GM18867 (cell line): Measurements from ENCODE around the gene CST3.
"Not testable (repeated sequence)": the region's sequence is repeated elsewhere in the genome, so short reads cannot be mapped to it uniquely, and the experiment has no call there.

ENCODE experiments used
- ATAC-seq: cut with Tn5 transposase; IDR thresholded peaks from one replicate; pipeline ENCODE4 v1.9.1; 2021; ENCODE audit warnings: mild to moderate bottlenecking, moderate library complexity; ENCODE audit not compliant: unreplicated experiment

The CST3 gene

DNA sequence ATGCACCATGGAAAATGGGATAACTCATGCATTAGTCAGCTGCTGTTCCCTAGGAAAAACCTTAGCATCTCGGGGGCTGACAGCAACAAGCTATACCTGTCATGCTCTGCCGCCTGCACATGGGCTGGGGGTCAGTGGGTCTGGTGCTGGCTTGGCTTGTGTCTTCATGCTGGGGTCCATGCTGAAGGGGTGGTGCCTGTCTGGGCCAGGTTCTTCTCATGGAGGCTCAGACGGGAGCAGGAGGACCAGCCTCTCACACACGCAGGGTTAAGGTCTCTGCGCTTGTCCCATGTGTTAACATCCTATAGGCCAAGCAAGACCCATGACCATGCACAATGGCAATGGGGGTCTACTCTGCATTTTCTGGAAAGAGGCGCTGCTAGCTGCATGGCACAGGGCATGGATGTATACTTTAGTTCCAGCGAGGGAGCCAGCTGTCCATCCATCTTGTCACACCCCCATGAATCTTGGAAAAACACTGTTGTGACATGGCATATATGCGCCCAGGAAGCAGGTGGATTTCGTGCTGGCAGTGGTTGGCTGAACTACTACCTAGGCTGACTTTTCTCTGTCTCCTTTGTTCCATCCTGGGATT is 24.6 kb upstream of the CST3 start:
- ATAC-seq, result no peak

DNA sequence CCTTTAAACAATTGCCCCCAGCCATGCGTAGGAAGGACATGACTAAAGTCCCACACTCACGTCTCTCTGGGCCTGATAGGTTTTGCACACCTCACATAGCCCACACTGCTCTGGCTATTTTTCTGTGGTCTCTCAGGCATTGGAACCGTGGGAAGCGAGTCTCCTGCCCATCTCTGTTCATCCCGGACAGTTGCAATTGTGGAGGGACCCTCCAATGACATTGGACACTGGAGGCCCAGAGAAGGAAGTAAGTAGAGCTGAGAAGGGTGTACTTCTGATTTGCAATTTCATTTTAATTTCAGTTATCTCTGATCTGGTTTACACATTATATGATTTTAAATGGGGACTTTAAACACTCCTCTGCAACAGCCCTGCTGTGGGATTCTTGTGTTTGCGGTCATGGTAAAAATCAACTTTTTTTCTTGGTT is 23.3 kb upstream of the CST3 start:
- no peak for ATAC-seq

DNA sequence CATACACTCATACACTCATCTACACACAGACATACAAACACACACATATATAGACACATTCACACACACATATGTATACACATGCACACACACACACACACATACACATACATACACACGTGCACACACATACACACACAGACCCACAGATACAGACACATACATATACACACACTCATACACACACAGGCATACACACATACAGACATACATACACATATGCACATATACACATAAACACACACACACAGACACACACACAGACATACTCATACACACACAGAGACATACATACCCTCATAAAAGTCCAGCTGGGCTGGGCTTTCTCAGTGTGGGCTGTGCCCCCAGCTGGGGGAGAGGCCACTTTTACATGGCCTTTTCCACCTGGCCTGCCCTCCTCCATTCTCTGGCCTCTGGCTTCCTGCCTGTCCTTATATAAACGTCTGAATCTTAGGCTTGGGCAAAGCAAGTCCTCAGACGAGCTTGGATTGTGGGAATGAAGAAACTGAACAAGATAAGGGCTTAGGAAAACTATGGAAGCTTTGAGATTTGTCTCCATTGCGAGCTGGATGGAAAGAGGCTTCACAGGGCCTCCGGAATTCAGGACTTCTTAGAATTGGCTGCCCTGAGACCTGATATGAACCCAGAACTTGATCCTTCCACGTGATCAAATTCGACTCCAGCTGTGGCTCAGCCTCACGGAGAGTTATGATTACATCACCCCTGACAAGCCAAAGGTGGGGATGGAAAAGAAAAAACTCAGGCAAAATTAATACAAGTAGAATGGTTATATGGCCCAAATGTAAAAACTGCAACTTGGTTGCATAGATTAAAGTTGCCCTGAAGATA is 22.5 kb upstream of the CST3 start:
- ATAC-seq, result no peak

DNA sequence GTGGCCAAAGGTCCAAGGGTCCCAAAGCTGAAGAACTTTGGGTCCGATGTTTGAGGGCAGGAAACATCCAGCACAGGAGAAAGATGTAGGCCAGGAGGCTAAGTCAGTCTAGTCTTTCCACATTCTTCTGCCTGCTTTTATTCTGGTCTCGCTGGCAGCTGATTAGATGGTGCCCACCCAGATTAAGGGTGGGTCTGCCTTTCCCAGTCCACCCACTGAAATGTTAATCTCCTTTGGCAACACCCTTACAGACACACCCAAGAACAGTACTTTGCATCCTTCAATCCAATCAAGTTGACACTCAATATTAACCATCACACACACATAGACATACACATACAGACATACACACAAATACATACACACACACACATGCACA is 21.8 kb upstream of the CST3 start:
- not testable (repeated sequence) for ATAC-seq

DNA sequence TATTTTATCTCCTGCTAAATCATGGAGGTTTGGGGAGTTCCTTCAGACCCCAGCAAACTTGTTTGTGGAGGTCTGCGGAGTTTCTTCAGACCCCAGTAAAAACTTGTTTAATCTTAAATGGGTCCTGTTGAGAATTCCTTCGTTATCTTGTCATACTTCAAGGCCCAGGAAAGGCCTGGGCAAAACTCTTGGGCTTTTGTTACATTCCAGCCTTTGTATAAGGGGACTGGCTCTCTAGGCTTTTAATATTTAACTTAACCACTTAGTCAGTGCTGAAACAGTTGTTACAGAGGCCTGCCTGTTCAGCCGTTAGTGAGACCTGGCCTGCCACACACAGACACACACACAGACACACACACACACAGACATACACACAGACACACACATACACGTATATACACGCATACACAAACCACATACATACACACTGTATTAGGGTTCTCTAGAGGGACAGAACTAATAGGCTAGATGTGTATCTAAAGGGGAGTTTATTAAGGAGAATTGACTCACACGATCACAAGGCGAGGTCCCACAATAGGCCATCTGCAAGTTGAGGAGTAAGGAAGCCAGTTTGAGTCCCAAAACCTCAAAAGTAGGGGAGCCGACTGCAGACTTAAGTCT is 21.3 kb upstream of the CST3 start:
- no peak for ATAC-seq

DNA sequence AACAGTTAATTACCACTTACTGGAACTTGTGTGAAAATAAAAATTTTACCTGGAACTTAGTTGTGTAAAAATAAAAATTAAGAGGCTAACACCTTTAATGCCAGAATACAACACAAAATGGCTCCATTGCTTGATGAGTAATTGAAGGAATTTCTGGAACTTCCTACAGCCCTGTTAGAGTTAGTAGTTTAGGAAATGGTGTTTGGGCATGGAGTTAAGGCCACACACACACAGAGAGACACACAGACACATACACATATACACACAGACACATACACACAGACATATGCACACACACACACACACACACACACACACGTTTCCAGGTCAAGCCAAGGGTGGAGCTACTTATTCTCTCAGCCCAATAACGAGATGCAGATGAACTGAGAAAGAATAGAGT is 20.6 kb upstream of the CST3 start:
- ATAC-seq, result no peak

DNA sequence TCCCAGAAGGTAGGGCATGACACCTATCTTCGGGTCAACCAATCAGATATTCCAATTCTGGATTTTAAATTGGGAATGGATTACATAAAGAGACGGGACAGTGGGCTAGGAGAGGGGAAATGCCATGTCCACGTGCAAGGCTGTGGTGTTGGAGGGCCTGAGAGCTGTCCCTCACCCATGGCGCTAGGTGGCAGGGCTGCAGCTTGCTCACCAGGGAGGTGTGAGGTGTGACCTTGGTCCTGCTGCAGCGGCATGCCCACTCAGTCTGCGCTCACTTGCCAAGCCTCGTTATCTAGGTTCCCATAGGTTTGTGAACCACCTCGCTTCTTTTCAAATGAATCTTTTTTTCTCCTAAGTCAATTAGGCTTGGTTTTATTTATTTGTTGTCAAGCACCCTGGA is 19.4 kb upstream of the CST3 start:
- ATAC-seq, result no peak

DNA sequence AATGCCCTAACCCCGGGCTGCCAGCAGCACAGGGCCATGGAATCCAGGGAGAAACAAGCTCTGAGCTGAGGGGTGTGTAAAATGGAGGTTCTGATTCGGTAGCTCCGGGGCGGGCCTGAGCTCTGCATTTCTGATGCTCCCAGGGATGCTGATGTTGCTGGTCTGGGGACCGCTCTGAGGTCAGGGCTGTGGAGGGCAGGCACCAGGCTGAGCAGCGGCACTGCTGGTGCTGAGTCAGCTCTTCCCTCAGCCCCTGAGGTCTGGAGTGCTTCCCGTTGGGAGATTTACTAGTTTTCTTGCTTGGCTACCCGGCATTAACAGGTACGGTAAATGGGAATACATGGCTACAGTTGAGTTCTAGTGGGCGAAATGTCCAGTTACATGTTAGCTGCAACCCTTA is 18.6 kb upstream of the CST3 start:
- ATAC-seq, result no peak

DNA sequence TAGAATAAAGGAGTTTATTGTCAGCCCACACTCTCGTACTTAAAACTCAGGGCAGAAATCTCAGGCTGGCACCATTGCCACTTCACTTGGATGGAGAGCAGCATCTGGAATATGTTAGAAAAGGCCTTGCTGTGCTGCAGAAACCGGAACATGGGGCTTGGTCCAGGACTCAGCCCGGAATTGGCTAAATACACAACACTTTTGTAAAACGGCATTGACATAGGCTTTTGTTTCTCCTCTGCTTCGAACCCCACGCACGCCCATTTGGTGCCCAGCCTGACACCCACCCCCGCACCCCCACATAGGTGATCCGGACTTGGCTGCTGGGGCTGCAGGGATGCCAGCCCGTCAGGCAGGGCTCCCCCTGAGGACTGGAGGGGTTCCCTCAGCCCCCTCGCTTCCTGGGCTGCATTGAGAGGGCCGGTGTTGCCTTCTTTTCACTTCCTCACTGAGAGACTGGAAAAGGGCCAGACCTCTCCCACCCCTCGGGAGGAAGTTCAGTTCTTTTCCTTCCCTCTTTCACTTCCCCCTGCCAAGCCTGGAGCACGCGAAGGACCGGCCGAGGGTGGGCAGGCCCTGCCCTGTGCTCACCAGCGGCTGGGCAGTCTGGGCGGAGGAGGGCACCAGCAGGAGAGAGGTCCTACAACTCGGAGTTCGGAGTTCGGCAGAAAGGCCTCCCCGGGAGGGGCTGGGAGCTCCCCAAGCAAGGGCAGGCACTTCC is 17.9 kb upstream of the CST3 start:
- ATAC-seq, result no peak

DNA sequence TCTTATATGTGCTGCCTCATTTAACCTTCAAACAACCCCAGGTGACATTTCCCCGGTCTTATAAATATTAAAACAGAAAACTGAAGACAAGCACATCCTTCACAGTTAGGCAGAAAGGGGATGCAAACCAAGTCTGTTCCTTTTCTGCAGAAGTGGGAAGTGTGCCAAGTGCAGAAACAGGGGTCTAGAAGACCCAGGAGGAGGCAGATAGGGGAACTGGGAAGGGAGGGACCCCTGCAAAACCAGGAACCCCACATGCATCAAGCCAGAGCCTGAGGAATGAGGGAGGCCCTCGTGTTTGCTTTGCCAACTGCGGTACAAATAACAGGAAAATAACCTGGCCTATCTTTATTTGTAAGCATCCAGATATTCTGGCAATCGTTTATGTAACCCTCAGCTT is 17.0 kb upstream of the CST3 start:
- no peak for ATAC-seq

DNA sequence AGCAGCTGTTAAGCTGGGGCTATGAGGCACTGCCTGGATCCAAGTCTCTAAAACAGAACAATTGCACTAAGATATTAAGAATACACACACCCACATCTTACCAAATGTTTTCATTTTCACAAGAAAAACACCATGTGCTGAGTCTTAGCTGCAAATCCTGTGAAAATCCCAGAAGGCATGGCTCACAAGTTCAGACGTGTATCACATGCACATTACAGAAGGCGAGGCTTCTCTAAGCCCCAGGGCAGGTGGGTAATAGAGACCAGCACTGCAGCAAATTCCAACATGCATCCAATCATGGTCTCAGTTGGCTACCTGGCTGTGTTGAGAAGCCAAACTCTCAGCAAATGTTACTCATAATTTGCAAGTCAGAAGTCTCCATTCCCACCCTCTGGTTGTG is 16.2 kb upstream of the CST3 start:
- no peak for ATAC-seq

DNA sequence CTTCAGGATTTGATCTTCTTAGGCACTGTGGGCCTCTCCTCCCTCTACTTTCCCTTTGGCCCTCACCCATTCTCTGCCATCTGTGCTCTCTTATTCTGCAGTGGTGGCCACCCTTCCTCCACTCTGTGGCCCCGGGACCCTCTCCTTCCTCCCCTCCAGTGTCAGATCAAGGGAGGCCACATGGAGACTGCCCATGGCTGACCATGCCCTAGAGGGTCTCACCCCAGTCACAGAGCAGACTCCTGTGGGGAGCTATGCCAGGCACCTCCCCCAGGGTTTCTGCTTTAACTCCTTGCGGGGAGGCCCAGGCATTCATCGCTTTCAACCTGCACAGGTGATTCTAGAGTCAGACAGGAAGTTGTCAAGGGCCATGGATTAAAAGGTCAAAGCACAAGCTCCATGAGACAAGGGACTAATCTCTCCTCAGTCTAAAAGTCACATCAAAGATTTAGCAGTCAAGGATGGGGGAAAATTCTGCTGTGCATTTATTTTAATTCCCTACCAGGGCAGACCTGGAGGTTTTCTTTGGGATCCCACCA is 15.7 kb upstream of the CST3 start:
- ATAC-seq, result no peak

DNA sequence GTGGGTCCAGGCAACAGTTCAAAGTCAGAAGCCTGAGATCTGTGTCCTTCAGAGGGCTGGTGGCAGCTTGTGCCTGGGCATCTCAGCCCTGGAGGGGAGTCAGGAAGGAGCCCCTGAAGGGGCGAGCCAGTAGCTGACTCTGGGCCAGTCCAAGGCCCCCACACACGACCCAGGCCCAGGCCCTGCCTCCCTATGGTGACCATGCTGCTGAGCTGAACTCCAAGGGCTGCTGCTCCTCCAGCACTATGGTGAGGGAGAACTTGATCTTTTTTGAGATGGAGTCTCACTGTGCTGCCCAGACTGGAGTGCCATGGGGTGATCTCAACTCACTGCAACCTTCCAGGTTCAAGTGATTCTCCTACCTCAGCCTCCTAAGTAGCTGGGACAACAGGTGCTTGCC is 15.2 kb upstream of the CST3 start:
- no peak for ATAC-seq

DNA sequence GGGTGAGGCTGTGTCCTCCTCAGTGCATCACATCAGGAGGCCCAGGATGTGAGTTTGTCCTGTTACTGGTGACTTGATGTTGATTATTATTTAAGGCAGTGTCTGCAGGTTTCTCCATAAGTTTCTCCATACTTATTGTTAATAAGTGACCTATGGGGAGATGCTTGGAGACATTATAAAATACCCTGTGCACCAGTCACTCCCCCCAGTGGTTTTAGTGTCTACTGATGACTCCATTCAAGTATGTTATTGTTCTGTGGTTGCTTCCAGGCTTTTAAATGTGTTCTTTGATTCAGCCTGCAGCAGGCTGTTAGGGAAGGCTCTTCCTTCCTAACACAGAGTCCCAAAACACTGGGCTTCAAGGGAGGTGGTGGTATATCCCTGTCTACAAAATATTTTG is 14.6 kb upstream of the CST3 start:
- ATAC-seq, result no peak

DNA sequence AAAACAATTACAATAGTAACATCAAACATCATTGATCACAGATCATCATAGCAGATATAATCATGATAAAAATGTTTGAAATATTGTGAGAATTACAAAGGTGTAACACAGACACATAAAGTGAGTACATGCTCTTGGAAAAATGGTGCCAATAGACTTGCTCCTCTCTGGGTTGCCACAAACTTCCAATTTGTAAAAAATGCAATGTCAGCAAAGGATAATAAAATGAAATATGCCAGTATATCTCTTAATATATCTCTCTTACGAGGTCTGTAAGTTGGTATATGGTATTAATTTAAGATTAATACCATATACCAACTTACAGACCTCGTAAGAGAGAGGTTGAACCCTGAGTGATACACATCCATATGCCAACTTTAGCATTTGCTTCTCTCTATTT is 13.4 kb upstream of the CST3 start:
- no peak for ATAC-seq

DNA sequence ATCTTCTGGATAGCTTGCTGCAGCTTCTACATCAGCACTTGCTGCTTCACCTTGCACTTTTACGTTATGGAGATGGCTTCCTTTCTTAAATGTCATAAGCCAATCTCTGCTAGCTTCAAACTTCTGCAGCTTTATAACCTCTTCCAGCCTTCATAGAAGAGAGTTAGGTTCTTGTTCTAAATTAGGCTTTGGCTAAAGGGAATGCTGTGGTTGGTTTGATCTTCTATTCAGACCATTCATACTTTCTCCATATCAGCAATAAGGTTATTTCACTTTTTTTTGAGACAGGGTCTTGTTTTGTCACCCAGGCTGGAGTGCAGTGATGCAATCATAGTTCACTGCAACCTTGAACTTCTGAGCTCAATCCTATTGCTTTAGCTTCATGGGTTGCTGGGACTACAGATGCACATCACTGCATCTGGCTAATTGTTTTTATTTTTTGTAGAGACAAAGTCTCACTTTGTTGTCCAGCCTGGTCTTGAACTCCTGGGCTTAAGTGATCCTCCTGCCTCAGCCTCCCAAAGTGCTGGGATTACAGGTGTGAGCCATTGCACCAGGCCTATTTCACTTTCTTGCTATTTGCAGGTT is 12.2 kb upstream of the CST3 start:
- no peak for ATAC-seq

DNA sequence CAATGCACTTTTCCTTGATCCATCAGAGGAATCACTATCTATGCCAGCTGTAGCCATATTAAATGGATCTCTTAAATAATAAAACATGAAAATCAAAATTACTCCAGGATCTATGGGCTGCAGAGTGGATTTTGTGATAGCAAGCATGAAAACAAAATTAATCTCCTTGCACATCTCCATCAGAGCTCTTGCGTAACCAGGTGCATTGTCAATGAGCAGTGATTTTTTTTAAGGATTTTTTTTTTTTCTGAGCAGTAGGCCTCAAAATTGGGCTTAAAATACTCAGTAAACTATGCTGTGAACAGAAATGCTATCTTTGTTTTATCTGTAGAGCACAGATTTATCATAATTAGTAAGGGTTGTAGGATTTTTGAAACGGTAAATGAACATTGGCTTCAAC is 11.5 kb upstream of the CST3 start:
- no peak for ATAC-seq

DNA sequence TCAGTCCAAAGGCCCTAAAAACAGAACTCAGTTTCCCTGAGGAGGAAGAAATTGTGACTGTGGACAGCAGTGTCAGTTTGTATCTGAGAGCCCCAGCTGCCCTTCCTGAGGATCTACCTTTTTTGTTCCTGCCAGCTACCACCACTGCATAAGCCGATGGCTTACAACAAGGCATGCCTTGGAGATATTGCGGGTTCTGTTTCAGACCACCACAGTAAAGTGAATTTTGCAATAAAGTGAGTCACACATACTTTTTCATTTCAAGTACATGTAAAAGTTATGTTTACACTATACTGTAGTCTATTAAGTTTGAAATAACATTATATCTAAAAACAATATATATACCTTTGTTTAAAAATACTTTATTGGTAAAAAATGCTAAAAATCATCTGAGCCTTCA is 9.6 kb upstream of the CST3 start:
- ATAC-seq, result no peak

DNA sequence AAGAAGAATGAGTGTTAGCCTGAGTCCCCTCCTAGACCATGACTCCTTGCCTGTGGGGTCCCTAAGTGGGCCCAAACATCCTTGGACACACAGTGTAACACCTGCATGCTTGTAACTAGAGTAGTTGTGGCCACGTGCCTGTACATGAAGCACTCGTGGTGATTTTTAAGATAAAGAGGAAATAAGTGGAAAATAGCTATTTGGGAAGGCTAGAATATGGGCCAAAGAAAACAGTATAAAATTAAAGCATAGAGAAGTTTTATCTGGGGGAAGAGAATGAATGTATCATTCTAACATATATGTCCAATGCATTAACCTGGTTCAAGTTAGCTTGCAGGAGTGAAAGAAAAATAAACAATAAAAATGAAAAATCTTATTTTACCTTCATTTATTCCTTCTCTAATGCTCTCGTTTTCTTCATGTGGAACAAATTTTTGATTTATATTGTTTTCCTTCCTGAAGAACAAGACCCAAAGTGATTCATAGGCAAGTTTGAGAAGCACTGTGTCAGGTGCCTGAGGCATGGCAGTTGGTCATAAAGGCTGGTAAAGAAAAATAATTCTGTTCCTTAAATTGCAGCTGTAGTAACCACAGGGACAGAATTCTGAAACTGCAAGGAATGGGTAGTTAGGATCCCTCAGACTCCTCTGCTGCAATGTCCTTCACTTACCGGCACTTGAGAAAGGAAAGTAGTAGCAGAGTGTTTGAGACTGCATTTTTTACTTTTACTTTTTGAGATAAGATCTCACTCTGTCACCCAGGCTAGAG is 8.5 kb upstream of the CST3 start:
- ATAC-seq, result no peak

DNA sequence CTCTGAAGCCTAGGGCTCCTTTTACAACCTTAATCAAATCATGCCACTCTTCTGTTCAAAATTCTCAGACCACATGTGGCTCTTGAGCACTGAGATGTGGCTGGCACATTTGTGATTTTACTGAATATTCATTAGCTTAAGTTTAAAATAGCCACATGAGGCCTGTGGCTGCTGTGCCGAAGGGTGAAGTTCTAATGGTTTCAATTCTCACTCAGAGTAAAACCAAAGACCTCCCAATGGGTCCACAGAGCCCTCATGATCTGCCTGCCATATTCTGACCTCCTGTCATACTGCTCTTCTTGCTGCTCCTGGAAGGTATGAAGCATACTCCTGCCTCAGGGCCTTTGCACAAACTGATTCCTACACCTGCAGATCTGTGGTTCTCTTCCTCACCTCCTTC is 7.8 kb upstream of the CST3 start:
- ATAC-seq, result peak; percentile 52
